GM18909 (cell line): ENCODE results near the gene MYO18B.

Experiments used
- ATAC-seq: cut with Tn5 transposase; IDR thresholded peaks from one replicate; pipeline ENCODE4 v1.9.1; 2021; ENCODE audit warnings: mild to moderate bottlenecking; ENCODE audit not compliant: unreplicated experiment, poor library complexity

MYO18B gene

GRCh38 chr22:26019596-26019995, 277.6 kb downstream of the MYO18B start:
- ATAC-seq = no peak

- ATAC-seq = no peak
Measured at GRCh38 chr22:26021516-26021915, 279.5 kb downstream of the MYO18B start.

- no peak for ATAC-seq
Measured at GRCh38 chr22:26023104-26023775, 281.3 kb downstream of the MYO18B start.

- no peak for ATAC-seq
Measured at GRCh38 chr22:26025626-26026025, 283.6 kb downstream of the MYO18B start.

GRCh38 chr22:26027341-26027740, 285.4 kb downstream of the MYO18B start:
- no peak for ATAC-seq

- ATAC-seq = no peak
Measured at GRCh38 chr22:26031641-26032040, 289.7 kb downstream of the MYO18B start.

- no peak for ATAC-seq
Measured at GRCh38 chr22:26033071-26033470, 291.1 kb downstream of the MYO18B start.

- ATAC-seq = no peak
Measured at GRCh38 chr22:26033586-26033985, 291.6 kb downstream of the MYO18B start.

- ATAC-seq = no peak
Measured at GRCh38 chr22:26035523-26035922, 293.5 kb downstream of the MYO18B start.

- no peak for ATAC-seq
Measured at GRCh38 chr22:26038365-26038764, 296.4 kb downstream of the MYO18B start.

- no peak for ATAC-seq
Measured at GRCh38 chr22:26041931-26042330, 299.9 kb downstream of the MYO18B start.

- ATAC-seq = no peak
Measured at GRCh38 chr22:26043031-26043430, 301.0 kb downstream of the MYO18B start.

- ATAC-seq = no peak
Measured at GRCh38 chr22:26045051-26045450, 303.1 kb downstream of the MYO18B start.

- no peak for ATAC-seq
Measured at GRCh38 chr22:26045860-26046259, 303.9 kb downstream of the MYO18B start.

- ATAC-seq = no peak
Measured at GRCh38 chr22:26047516-26047915, 305.5 kb downstream of the MYO18B start.

- ATAC-seq = no peak
Measured at GRCh38 chr22:26047920-26048319, 305.9 kb downstream of the MYO18B start.

GRCh38 chr22:26050079-26050478, 308.1 kb downstream of the MYO18B start:
- ATAC-seq = no peak

GRCh38 chr22:26053737-26054316, 311.8 kb downstream of the MYO18B start:
- ATAC-seq = no peak

GRCh38 chr22:26054841-26055605, 313.0 kb downstream of the MYO18B start:
- no peak for ATAC-seq

GRCh38 chr22:26055693-26056092, 313.7 kb downstream of the MYO18B start:
- no peak for ATAC-seq

- no peak for ATAC-seq
Measured at GRCh38 chr22:26056455-26057200, 314.6 kb downstream of the MYO18B start.
